ENCODE data around the gene CTNNA3. TPM values are rescaled to one million over a fixed set of nuclear protein-coding genes. Genes with fewer than 3 reads are reported as not detected.

CTNNA3 gene
- total RNA-seq, 1 donor from 2014 or later = 0.13 TPM

DNA sequence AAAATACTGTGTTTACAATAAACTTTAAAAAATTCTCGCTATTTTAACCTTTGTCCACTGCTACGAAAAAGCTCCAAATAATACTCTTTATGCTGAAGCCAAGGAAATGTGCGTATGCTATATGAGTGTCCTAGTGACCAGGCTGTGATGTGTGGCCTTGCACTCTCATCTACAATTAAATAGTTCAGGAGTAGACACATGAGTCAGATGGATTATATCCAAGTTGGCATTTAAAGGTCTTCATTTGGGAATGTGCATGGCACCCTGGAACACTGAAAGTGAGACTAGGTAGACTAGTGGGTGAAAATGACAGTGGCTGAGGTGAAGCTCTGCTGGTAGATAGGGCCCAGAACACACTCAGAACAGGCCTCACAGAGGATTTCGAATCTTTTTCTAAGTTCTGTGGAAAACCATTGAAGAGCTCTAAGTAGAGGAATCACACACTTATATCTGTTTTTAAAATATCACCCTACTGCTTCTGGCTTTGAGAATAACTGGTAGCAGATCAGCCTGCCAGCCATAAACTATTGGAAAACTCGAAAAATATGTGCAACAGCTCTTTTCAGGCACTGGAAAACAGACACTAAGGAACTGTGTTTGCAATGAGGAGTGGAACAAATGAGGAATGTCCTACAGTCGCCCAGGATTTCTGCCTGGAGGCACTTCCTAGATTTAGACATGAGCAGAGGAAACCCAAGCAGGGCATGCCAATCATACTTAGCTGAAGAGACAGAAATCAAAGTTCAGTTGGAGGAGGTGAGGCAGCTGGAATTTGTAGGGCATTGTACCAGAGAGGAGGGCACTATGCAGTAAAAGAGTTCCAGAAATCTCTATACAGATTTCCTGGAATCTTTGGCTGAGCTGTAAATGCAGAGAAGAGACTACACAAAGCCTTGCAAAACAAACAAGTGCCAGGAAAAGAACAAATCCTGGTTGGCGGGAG lies 1374.0 kb downstream of the CTNNA3 start:
- no peak for DNase-seq (ENCODE audit: low read depth in 2 of 2)

DNA sequence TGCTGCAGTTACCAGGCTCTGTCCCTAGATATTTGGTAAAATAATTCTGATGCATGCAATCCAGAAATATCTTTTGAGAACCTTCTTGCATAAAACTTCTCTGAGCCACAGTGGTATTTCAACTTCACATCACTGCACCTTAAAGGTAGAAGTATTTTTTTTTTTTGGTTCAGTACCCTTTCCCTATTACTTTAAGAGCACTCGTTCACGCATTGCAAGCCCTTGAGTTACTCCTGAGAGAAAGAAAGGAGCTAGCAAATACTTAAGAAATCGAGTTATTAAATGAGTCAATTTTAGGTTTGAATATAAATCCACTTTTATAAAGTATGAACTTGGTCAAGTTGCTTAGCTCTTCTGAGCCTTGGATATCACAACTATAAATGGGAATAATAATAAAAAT lies 1377.2 kb downstream of the CTNNA3 start:
- no peak for DNase-seq (ENCODE audit: low read depth in 2 of 2)

DNA sequence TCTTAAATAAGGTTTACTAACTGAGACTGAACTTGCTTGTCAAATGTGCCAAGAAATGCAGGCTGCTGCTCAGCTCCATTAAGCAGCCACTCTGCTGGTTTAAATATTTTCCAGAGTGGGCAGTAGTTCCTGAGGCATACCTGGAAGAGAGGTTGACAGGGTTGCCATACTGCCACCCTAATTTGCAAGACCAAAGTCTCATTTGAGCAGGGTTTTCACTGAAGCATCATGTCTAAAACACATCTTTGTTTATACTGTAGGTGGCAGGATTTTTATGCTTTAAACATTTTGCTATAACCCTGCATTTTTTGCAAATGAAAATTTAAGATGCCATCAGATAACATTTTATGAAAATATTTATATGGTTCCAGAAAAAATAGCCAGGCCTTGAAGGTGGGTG lies 1388.2 kb downstream of the CTNNA3 start:
- DNase-seq (ENCODE audit: low read depth in 2 of 2) = no peak

DNA sequence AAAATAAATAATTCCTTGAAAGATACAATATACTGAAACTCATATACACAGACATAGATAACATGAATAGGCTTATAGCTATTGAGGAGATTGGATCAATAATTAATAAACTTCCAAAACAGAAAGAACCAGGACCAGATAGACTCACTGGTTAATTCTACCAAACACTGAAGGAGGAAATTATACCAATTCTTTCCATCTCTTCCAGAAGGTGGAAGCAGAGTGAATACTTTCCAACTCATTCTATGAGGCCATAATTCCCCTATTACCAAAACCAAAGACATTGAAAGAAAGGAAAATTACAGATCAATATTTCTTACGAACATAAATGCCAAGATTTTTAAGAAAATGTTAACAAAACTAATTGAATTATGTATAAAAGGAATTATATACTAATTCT lies 1394.9 kb downstream of the CTNNA3 start:
- DNase-seq (ENCODE audit: low read depth in 2 of 2) = no peak

DNA sequence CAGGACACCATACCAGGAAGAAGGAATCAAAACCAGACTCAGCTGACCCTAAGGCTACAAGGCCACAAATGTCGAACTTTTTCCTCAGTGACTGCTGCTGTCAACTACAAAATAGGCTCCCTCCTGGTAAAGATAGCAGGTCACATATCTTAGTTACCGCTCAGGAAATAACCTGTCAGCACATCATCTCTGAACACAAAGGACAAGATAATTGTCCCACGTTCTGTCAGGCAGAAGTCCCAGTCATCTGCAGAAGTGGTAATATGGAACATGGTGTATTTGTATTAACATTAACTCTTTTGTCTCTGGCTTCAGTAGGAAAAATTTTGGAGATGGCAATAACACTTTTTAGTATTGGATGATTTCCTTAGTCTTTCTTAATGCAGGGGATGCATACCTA lies 1400.4 kb downstream of the CTNNA3 start:
- DNase-seq (ENCODE audit: low read depth in 2 of 2) = no peak

DNA sequence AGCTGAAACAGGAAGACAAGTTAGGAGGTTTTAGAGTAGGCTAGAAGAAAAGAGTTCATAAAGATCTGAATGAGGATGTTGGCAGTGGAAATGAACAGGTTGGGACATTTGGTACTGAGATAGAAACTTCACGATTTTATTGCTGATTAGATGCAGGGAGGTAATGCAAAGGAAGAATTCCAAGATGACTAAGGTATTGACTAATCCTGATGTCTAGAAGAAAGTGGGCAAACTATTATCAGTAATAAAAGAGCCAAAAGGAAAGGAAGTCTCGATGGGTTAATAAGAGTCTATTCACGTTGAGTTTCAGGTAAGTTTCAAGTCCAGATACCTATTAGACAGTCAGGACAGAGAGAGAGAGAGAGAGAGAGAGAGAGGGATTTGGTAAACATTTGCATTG lies 1401.5 kb downstream of the CTNNA3 start:
- DNase-seq (ENCODE audit: low read depth in 2 of 2) = no peak

DNA sequence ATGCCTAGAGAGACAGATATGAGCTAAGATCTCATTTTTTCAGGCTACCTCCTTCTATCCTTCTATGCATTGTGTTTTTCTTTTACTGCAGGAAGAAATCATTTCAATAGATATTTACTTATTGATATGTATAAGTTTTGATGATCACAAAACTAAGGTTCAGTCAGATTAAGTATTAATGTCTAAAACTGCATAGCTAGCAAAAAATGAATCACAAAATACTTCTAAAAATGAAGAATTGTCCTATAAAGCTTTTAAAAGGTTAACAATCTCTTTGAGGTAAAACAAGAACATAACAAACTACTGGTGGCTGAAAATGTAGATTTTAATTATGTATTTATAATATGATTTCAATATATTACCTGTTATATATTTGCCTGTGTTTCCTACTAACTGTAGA lies 1403.1 kb downstream of the CTNNA3 start:
- DNase-seq (ENCODE audit: low read depth in 2 of 2) = no peak

DNA sequence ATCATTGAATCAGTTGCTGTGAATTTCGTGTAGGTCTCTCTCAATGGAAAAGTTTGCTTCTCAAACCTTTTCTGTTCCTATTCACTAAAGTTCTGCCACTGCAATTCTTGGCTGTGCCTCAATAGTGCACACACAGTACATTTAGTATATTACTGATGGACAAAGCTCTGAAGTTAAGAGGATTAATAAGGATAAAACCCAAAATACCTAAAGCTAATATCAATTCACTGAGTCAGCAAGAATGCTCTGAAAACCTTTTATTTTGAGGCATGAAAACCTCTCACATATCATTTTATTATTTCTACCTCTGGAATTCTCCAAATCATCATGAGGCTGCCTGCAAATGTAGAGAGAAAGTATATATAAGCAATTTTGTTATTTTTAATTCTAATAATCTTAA lies 1403.5 kb downstream of the CTNNA3 start:
- no peak for DNase-seq (ENCODE audit: low read depth in 2 of 2)

DNA sequence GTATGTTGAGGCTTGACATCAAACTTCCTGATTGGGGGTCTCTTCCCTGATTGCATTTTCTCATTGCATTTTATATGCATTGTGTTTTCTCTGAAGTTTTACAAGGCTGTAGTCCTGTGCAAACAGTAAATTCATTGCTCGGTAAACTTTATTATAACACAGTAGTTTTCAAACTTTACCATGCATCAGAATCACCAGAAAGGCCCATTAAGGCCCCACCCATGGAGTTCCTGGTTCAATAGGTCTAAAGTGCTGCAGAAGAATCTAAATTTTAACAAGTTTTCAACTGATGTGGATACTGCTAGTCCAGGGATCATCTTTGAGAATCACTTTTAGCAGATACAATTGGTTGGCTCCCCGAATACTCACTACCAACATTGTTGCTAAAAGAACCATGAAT lies 1404.9 kb downstream of the CTNNA3 start:
- DNase-seq (ENCODE audit: low read depth in 2 of 2) = no peak

DNA sequence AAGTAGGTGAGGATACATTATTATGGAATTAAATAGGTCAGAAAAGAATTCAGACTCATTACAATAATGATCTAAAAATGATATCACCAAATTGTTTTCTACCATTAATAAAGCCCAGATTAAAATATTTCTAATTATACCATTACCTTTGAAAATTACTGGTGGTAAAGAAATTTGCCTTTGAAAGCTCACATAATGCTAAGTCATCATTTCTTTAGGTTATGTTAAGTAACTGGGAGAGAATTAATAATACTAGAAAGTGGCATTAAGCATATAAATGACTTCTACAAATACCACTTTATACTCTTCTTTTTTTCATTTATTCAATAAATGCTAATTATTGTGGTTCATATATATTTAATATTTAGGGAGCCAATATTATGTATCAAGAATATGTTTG lies 1411.4 kb downstream of the CTNNA3 start:
- no peak for DNase-seq (ENCODE audit: low read depth in 2 of 2)

DNA sequence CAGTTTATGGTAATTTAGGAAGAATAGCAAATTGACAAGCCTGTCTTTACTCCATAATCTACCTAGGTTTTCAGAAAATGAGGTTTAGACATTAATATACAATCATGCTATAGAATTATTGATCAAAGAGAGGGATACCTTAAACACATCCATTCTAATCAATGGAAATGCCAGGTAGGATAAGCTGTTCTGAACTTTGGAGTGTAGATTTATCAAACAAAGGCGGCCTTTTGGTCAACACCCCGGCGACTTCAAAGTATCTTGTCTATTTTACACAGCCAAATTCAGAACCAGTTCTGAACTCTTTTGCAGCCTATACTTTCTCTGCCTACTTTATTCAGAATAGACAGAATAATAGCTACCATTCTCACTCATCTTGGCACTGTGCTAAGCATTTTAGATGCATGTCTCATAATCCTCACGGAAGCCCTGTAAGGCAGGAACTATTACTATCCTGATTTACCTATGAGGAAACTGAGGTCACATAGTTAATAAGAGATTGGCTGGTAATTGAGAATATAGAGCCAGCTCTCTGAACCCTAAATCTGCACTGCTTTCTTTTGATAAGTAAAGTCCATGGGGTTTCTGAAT lies 1412.0 kb downstream of the CTNNA3 start:
- no peak for DNase-seq (ENCODE audit: low read depth in 2 of 2)

DNA sequence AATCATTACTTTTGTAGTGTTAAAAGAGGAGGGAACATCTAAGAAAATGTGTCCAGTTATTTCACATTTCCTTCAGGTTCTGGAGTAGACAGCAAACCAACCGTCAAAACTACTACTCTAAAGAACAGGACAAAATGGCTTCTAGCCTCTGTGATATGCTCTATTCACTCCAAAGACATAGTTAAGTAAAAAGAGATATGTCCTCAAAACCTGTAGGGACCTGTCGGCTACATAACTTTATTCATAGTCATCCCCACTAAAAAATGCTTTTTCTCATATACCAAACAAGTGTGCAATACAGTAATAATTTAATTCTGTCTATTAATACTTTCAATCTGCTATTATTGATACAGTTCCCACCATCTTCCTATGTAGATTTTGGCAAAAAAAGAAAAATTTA lies 1412.9 kb downstream of the CTNNA3 start:
- DNase-seq (ENCODE audit: low read depth in 2 of 2) = no peak

DNA sequence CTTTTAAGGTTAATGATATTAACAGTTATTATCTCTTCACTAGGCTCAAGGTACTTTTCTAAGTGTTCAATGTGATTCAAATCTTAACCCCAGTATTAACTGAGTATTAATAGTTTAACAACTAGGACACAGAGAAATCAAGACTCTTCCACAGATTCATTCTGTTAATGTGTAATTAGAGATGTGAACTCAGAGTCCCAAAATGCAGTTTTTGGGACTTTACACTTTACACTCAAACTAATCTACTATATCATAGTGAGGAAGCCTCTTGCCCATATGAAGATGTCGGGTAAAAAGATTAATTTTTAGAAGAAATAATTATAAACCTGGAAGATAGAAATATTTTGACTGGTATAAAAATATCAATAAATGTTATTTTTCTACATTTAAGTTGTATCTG lies 1414.7 kb downstream of the CTNNA3 start:
- no peak for DNase-seq (ENCODE audit: low read depth in 2 of 2)

DNA sequence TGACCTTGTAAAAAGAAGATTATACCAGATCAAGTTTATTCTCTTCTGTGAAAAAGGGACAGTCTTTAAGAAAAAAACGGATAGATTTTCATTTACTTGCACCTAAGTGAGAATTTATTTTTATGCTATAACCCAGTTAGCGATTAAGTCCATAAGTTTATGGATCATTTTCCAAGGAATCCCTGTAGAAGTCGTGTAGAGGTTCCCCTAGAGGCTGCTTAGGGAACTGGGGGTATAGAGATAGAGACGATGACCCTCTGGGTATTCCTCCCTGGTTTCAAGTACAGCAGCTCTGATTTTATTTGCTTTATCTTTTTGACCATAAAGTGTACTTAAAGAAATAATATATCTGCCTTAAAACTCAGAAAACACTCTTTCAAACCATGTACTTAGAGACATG lies 1418.5 kb downstream of the CTNNA3 start:
- no peak for DNase-seq (ENCODE audit: low read depth in 2 of 2)

DNA sequence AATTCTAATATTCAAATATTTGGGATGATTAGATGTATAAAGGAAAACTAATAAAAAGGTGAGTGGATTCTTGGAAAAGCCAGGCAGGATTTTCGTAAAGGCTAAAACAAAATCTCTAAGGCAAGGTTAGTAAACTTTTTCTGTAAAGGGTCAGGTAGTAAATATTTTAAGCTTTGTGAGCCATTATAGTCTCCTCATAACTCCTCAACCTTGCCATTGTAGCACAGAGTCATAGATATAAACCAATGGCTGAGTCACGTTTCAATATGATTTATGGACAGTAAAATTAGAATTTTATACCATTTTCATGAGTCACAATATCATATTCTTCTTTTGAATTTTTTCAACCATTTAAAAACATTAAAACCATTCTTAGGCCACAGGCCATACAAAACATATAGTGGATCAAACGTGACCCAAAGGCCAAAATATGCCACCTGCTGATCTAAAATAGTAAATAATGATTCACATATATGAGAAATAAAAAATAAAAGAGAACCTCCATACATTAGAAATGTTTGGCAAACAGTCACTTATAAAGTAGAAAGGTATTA lies 1422.0 kb downstream of the CTNNA3 start:
- DNase-seq (ENCODE audit: low read depth in 2 of 2) = no peak

DNA sequence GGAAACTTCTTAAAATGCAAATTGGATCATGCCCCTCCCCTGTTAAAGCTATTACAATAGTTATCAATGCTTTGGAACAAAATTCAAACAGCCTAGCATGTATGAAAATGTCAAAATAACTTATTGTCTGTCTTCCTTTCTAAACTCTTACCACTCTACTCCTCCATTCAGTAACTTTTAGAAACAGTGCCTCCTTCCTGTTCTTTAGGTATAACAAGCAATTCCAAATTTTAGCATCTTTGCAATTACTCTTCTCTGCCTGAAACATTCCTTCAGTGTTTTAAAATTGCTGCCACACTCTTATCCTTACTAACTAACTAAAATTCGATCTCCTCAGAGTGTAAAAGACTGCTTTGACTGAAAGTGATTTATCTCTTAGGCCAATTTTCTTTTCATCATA lies 1430.6 kb downstream of the CTNNA3 start:
- no peak for DNase-seq (ENCODE audit: low read depth in 2 of 2)

DNA sequence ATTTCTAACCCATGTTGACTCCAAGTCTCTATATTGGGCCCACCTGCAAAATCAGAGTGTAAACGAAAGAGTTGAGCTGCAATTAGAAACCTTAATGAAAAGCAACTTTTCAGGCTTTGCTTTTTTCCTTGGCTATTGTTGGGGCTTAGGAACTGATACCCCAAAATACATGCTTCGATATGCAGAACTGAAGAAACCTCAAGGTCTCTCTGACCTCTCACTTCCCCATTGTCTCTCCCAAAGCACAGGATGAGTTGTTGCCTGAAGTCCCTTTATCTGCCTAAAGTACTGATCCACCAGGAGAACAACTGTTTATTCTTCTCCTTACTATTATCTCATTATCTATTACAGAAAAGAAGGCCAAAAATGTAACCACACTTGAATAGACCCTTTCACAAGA lies 1436.2 kb downstream of the CTNNA3 start:
- DNase-seq (ENCODE audit: low read depth in 2 of 2) = no peak

DNA sequence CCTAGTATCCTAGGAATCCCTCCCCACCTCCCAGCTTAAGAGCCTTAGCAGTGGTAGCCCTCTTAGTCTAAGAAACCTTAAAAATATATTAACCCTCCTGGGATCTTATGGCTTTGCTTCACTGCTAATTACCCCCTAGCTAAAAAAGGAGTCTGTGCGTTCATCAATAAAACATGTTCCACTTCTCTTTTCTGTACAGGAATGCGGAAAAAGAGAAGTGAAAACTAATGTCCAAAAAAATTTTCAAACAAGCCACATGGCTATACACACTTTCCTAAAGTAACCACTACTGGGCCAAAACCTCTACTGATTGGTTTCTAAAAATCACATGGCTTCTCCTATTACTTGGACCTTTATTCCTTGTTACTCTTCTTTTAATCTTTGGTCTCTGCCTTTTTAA lies 1437.3 kb downstream of the CTNNA3 start:
- no peak for DNase-seq (ENCODE audit: low read depth in 2 of 2)

DNA sequence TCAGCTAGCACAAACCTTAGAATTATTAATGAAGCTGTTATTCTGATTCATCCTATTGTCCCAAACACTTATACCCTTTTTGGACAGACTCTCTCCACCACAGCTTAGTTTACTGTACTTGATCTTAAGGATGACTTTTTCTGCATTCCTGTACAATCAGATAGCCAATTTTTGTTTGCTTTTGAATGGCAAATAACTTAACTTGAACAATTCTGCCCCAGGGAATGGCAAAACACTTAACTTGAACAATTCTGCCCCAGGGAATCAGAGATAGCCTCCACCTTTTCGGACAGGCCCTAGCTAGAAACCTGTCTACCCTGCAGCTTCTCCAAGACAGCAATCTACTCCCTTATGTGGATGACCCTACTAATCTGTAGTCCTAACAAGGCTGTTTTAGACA lies 1438.2 kb downstream of the CTNNA3 start:
- no peak for DNase-seq (ENCODE audit: low read depth in 2 of 2)

DNA sequence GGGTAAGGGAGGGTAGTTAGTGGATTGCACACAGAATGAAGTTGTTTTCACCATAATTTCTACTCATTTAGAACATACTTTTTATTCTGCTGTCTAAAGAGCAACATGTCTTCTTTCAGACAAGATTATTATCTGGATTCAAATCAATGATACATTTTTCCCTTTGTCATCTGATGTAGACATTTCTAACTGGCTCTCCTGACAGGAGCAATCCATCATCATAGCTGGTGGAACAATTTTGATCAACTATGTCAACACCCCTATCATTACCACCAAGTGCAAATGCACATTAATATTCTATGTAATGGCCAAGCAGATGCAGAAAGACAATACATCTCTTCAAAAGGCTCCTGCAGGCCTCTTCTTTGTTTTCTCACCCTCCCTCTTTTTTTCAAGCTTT lies 1443.0 kb downstream of the CTNNA3 start:
- no peak for DNase-seq (ENCODE audit: low read depth in 2 of 2)

DNA sequence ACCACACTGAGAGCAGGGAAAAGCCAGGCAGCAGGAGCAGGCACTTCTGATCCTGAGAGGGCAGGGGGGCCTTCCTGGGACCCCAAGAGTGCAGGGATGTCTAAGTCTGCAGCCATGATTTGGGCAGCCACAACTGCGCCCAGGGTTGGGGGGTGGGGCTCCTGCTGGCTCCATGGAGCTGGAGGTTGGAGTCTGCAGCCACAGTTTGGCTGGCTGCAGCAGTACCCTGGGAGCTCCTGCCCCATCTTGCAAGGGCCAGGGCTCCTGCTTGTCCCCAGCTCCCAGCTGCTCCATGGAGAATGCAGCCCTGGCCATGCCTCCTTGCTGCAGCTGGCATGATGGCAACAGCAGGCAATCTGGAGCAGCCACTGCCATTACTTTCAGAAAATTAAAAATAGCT lies 1449.8 kb downstream of the CTNNA3 start:
- no peak for DNase-seq (ENCODE audit: low read depth in 2 of 2)

DNA sequence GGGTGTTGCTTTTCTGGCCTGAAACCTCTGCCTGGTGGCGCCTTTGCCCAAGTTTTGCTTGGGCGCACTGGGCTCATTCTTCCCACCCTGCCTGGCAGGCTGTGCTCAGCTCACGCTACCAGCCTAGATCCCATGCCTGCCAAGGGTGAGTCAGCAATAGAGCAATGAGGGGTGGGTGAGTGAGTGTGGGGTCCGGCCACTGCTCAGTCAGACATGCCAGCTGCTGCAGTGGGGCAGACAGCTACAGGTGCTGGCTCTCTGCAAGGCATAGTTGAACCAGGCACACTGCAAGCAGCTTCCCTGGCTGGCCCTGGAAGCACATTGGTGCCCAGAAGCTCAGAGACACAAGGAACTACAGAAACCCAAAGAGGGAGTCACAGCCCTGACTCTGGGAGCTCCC lies 1451.0 kb downstream of the CTNNA3 start:
- DNase-seq (ENCODE audit: low read depth in 2 of 2) = no peak

DNA sequence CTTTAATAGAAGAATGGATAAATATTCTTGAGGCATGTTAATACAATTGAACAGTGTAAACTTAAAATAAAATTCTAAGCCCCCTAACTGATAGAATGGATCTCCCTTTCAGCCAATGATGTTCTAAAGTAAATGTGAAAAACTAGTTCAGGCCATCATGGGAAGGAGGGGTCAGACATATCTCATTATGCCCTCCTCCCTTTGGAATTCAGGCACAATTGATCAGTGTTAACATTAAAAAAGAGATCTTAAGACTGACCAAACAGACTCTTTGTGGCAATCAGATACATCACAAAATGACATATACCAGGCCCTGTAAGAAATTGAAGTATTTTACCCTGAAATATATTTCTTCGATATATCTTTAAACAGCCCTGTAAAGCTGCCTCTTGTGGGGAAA lies 1453.1 kb downstream of the CTNNA3 start:
- DNase-seq (ENCODE audit: low read depth in 2 of 2) = no peak

Measured in dermis microvascular lymphatic vessel endothelial cell (primary cell).